GM19452 (cell line): Measurements from ENCODE around the gene ETV3.
A peak's percentile ranks its signal among the peaks of the same experiment; 100 is the strongest.
"Not testable (repeated sequence)": the region's sequence is repeated elsewhere in the genome, so short reads cannot be mapped to it uniquely, and the experiment has no call there.

Source experiments
- ATAC-seq: cut with Tn5 transposase; IDR thresholded peaks from one replicate; pipeline ENCODE4 v1.9.1; 2021; ENCODE audit not compliant: unreplicated experiment

Gene ETV3

GRCh38 chr1:157138220-157139051 lies at the start of gene ETV3:
ETV3 (minus strand) TSS chr1:157138395; CDS start chr1:157136352, 2,043 bp downstream.
- peak; percentile 83 for ATAC-seq

- no peak for ATAC-seq
Measured at GRCh38 chr1:157186281-157186992, 48.2 kb upstream of the ETV3 start.

GRCh38 chr1:157183870-157184269 lies 45.7 kb upstream of the ETV3 start:
- ATAC-seq: no peak

GRCh38 chr1:157182371-157182770 lies 44.2 kb upstream of the ETV3 start:
- not testable (repeated sequence) for ATAC-seq

GRCh38 chr1:157181790-157182189 lies 43.6 kb upstream of the ETV3 start:
- ATAC-seq: no peak

- no peak for ATAC-seq
Measured at GRCh38 chr1:157181258-157181657, 43.1 kb upstream of the ETV3 start.

GRCh38 chr1:157178490-157178889 lies 40.3 kb upstream of the ETV3 start:
- no peak for ATAC-seq

GRCh38 chr1:157177733-157178394 lies 39.7 kb upstream of the ETV3 start:
- ATAC-seq: no peak

GRCh38 chr1:157176591-157177121 lies 38.5 kb upstream of the ETV3 start:
- peak; percentile 56 for ATAC-seq

GRCh38 chr1:157176016-157176415 lies 37.8 kb upstream of the ETV3 start:
- ATAC-seq: no peak

- no peak for ATAC-seq
Measured at GRCh38 chr1:157173900-157174410, 35.8 kb upstream of the ETV3 start.

GRCh38 chr1:157173241-157173640 lies 35.0 kb upstream of the ETV3 start:
- not testable (repeated sequence) for ATAC-seq

- ATAC-seq: not testable (repeated sequence)
Measured at GRCh38 chr1:157172591-157172990, 34.4 kb upstream of the ETV3 start.

- not testable (repeated sequence) for ATAC-seq
Measured at GRCh38 chr1:157171903-157172503, 33.8 kb upstream of the ETV3 start.

GRCh38 chr1:157170677-157171515 lies 32.7 kb upstream of the ETV3 start:
- ATAC-seq: no peak

- no peak for ATAC-seq
Measured at GRCh38 chr1:157168015-157168414, 29.8 kb upstream of the ETV3 start.

GRCh38 chr1:157167437-157167836 lies 29.2 kb upstream of the ETV3 start:
- ATAC-seq: no peak

- no peak for ATAC-seq
Measured at GRCh38 chr1:157166590-157166989, 28.4 kb upstream of the ETV3 start.

- ATAC-seq: no peak
Measured at GRCh38 chr1:157163273-157164127, 25.3 kb upstream of the ETV3 start.
